Liver (tissue), 9 donors: ENCODE data around the gene SCP2. TPM values are rescaled to one million over a fixed set of nuclear protein-coding genes. Genes with fewer than 3 reads are reported as not detected.

Experiments used
- DNase-seq: peaks from one replicate; pipeline ENCODE4 v3.0.0-alpha.2; 2017; ENCODE audit warnings: low spot score
- H3K27ac ChIP-seq, 2 donors: one replicate each; pipeline ENCODE4 v1.7.0; 2013; ENCODE audit warnings: inconsistent platforms in 2 of 2, low read length in 2 of 2, control low read depth in 1 of 2, low read depth in 1 of 2, mild to moderate bottlenecking in 1 of 2
- H3K27me3 ChIP-seq, 4 donors: one replicate each; pipeline versions ENCODE4 v1.6.1 to v1.7.0; 2013; ENCODE audit warnings: low read length in 3 of 4, inconsistent platforms in 1 of 4, mild to moderate bottlenecking in 1 of 4, moderate library complexity in 1 of 4; ENCODE audit not compliant: control insufficient read depth in 4 of 4, insufficient read depth in 4 of 4
- H3K36me3 ChIP-seq, 4 donors: one replicate each; pipeline versions ENCODE4 v1.6.1 to v1.7.0; 2013; ENCODE audit warnings: low read length in 3 of 4, mild to moderate bottlenecking in 3 of 4, low read depth in 1 of 4, moderate library complexity in 1 of 4; ENCODE audit not compliant: control insufficient read depth in 4 of 4, insufficient read depth in 3 of 4
- H3K4me1 ChIP-seq, 4 donors: one replicate each; pipeline versions ENCODE4 v1.6.1 to v1.7.0; 2013; ENCODE audit warnings: low read length in 3 of 4, mild to moderate bottlenecking in 3 of 4, moderate library complexity in 1 of 4; ENCODE audit not compliant: control insufficient read depth in 4 of 4, insufficient read depth in 4 of 4
- H3K4me3 ChIP-seq, 3 donors: one replicate each; pipeline versions ENCODE4 v1.6.1 to v1.7.0; 2013; ENCODE audit warnings: low read length in 3 of 3, control low read depth in 1 of 3, low read depth in 1 of 3, mild to moderate bottlenecking in 1 of 3
- H3K9ac ChIP-seq, 2 donors: one replicate each; pipeline ENCODE4 v1.7.0; 2013; ENCODE audit warnings: low read length in 2 of 2, mild to moderate bottlenecking in 2 of 2, moderate library complexity in 2 of 2, control low read depth in 1 of 2, low read depth in 1 of 2
- H3K9me3 ChIP-seq, 4 donors: one replicate each; pipeline versions ENCODE4 v1.6.1 to v1.7.0; 2013; ENCODE audit warnings: low read length in 3 of 4; ENCODE audit not compliant: control insufficient read depth in 4 of 4
- ATF3 ChIP-seq: IDR thresholded peaks from 2 replicates; pipeline ENCODE4 v1.6.1; 2016; ENCODE audit warnings: antibody characterized with exemption
- EGR1 ChIP-seq, 2 donors: IDR thresholded peaks; 2 replicates each; pipeline ENCODE4 v1.6.1; 2016 to 2018; ENCODE audit warnings: antibody characterized with exemption in 2 of 2, low read depth in 2 of 2
- FOXA1 ChIP-seq: IDR thresholded peaks from 2 replicates; pipeline ENCODE4 v1.6.1; 2016; ENCODE audit warnings: antibody characterized with exemption
- FOXA2 ChIP-seq: IDR thresholded peaks from 2 replicates; pipeline ENCODE4 v1.6.1; 2016; ENCODE audit warnings: antibody characterized with exemption
- GABPA ChIP-seq, 2 donors: IDR thresholded peaks in 1 of 2; conservative IDR thresholded peaks in 1 of 2; 2 replicates each; pipeline ENCODE4 v1.6.1; 2016; ENCODE audit warnings: antibody characterized with exemption in 2 of 2, mild to moderate bottlenecking in 1 of 2, moderate library complexity in 1 of 2
- HNF4A ChIP-seq, 2 donors: conservative IDR thresholded peaks; 2 replicates each; pipeline ENCODE4 v1.6.1; 2016; ENCODE audit warnings: antibody characterized with exemption in 2 of 2, mild to moderate bottlenecking in 2 of 2
- HNF4G ChIP-seq: IDR thresholded peaks from 2 replicates; pipeline ENCODE4 v1.6.1; 2016; ENCODE audit warnings: antibody characterized with exemption
- JUND ChIP-seq, 2 donors: IDR thresholded peaks; 2 replicates each; pipeline ENCODE4 v1.6.1; 2016; ENCODE audit warnings: antibody characterized with exemption in 2 of 2
- MAX ChIP-seq: IDR thresholded peaks from 2 replicates; pipeline ENCODE4 v1.6.1; 2016; ENCODE audit warnings: antibody characterized with exemption
- NR2F2 ChIP-seq: IDR thresholded peaks from 2 replicates; pipeline ENCODE4 v1.6.1; 2016; ENCODE audit warnings: antibody characterized with exemption
- RAD21 ChIP-seq, 2 donors: IDR thresholded peaks; 2 replicates each; pipeline ENCODE4 v1.6.1; 2016; ENCODE audit warnings: antibody characterized with exemption in 2 of 2, mild to moderate bottlenecking in 2 of 2
- RXRA ChIP-seq, 2 donors: IDR thresholded peaks; 2 replicates each; pipeline ENCODE4 v1.6.1; 2017 to 2018; ENCODE audit warnings: antibody characterized with exemption in 2 of 2, mild to moderate bottlenecking in 1 of 2
- SP1 ChIP-seq: IDR thresholded peaks from 2 replicates; pipeline ENCODE4 v1.6.1; 2018; ENCODE audit warnings: antibody characterized with exemption, mild to moderate bottlenecking
- TAF1 ChIP-seq: conservative IDR thresholded peaks from 2 replicates; pipeline ENCODE4 v1.6.1; 2016; ENCODE audit warnings: antibody characterized with exemption, mild to moderate bottlenecking
- WGBS: extraction: QIAGEN DNeasy Blood & Tissue Kit; methylation state at CpG from one replicate; pipeline ENCODE4 v1.1.7; 2013; 5-methylcytosine and 5-hydroxymethylcytosine counted together
- polyA plus RNA-seq, 2 donors: library from polyadenylated mRNA; stranded (reverse) in 1 of 2; unstranded in 1 of 2; fragments of 200-250 nt in 1 of 2; fragments of >200 nt in 1 of 2; fragmentation: Nextera tagmentation in 1 of 2; extraction: Ambion mirVana in 1 of 2; gene quantifications; one replicate each; pipeline versions ENCODE4 v1.2.1 to v1.2.3, GENCODE V29; 2013 to 2015
- total RNA-seq, 2 donors: library from RNA; depleted of rRNA; stranded (reverse); fragments of >200 nt; gene quantifications; one replicate each; pipeline ENCODE4 v1.2.3, GENCODE V29; 2014
- TF ChIP-seq, protein P1 (sequence below): IDR thresholded peaks from 2 replicates; pipeline ENCODE4 v1.6.1; 2016; ENCODE audit warnings: antibody characterized with exemption
- TF ChIP-seq, protein P2 (sequence below): fragments of 150-350 bp; IDR thresholded peaks from 2 replicates; pipeline ENCODE4 v1.5.1; 2017; ENCODE audit warnings: improper control_type of control experiment, low read depth, low read length; ENCODE audit not compliant: missing input control
- TF ChIP-seq, protein P3 (sequence below): IDR thresholded peaks from 2 replicates; pipeline ENCODE4 v1.6.1; 2016; ENCODE audit warnings: antibody characterized with exemption, mild to moderate bottlenecking
- donor health status: healthy.
- donor health status: healthy.
- donor health status: healthy.
- donor health status: healthy.
- donor health status: healthy.

SCP2 gene
- total and polyA plus RNA-seq, 4 donors = 122 to 811 (median 529) TPM

DNA sequence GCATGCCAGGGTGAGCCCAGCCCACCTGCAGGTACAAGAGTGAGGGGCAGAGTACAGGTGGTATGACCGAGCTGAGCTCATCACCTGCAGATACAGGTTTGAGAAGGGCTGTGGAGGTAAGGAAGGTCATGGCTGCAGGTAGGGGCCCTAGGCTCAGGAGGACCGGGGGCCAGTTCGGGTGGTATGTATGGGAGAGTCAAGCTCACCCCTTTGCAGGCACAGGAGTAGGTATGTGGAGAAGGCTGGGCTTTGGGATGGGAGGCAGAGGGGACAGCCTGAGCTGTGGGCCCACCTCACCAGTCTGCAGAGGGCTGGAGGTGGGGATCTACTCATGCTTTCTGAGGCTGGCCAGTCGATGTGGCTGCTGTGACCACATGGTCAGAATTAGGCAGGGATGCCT lies 152.2 kb downstream of the SCP2 start:
- H3K9ac ChIP-seq = no peak overlapping the region
- 83% methylated on average over 4 of the region's 4 CpGs for WGBS
- TF ChIP-seq MAX (no peak), GABPA (IDR thresholded peaks at IDR 0.05 in 1 of 2, conservative IDR thresholded peaks at IDR 0.05 in 1 of 2) (no peak), FOXA1 (no peak)
- TF ChIP-seq, protein P1, sequence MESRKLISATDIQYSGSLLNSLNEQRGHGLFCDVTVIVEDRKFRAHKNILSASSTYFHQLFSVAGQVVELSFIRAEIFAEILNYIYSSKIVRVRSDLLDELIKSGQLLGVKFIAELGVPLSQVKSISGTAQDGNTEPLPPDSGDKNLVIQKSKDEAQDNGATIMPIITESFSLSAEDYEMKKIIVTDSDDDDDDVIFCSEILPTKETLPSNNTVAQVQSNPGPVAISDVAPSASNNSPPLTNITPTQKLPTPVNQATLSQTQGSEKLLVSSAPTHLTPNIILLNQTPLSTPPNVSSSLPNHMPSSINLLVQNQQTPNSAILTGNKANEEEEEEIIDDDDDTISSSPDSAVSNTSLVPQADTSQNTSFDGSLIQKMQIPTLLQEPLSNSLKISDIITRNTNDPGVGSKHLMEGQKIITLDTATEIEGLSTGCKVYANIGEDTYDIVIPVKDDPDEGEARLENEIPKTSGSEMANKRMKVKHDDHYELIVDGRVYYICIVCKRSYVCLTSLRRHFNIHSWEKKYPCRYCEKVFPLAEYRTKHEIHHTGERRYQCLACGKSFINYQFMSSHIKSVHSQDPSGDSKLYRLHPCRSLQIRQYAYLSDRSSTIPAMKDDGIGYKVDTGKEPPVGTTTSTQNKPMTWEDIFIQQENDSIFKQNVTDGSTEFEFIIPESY = no peak
- H3K36me3 ChIP-seq = no peaks in the 10 kb centered on the region
- H3K27me3 ChIP-seq = no peaks in the 10 kb centered on the region
- H3K4me3 ChIP-seq = no peak overlapping the region
- no peaks in the 10 kb centered on the region for H3K9me3 ChIP-seq
- DNase-seq = no peak
- no peaks in the 10 kb centered on the region for H3K4me1 ChIP-seq
- no peak overlapping the region for H3K27ac ChIP-seq

DNA sequence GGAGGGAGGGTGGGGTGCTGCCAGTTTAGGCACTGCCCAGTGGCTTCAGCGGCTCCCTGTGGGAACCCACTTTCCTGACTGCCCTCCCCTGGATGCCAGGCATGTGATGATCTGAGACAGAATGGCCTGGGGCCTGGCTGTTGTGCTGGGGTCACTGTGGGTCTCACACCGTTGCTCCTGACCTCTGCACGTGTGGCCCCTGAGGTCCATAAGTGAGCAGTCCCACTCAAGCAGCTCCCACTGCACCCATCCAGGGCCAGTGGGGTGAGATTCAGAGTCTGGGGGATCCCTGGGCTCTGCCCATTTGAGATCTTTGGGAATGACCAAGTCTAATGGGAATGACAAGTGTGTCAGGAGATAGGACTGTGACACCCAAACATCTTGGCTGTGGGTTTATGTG lies 153.0 kb downstream of the SCP2 start:
- TF ChIP-seq EGR1 (IDR thresholded peaks at IDR 0.05; ENCODE audit: low read depth in 2 of 2) = no peak
- TF ChIP-seq HNF4A (conservative IDR thresholded peaks at IDR 0.05) = no peak
- TF ChIP-seq TAF1 = no peak
- no peak for TF ChIP-seq GABPA (IDR thresholded peaks at IDR 0.05 in 1 of 2, conservative IDR thresholded peaks at IDR 0.05 in 1 of 2)
- TF ChIP-seq FOXA2 = no peak
- TF ChIP-seq, protein P2, sequence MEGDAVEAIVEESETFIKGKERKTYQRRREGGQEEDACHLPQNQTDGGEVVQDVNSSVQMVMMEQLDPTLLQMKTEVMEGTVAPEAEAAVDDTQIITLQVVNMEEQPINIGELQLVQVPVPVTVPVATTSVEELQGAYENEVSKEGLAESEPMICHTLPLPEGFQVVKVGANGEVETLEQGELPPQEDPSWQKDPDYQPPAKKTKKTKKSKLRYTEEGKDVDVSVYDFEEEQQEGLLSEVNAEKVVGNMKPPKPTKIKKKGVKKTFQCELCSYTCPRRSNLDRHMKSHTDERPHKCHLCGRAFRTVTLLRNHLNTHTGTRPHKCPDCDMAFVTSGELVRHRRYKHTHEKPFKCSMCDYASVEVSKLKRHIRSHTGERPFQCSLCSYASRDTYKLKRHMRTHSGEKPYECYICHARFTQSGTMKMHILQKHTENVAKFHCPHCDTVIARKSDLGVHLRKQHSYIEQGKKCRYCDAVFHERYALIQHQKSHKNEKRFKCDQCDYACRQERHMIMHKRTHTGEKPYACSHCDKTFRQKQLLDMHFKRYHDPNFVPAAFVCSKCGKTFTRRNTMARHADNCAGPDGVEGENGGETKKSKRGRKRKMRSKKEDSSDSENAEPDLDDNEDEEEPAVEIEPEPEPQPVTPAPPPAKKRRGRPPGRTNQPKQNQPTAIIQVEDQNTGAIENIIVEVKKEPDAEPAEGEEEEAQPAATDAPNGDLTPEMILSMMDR = no peak
- TF ChIP-seq SP1 = no peak
- TF ChIP-seq NR2F2 = no peak
- no peak for TF ChIP-seq RAD21 (IDR thresholded peaks at IDR 0.05)
- no peak for TF ChIP-seq HNF4G
- TF ChIP-seq RXRA (IDR thresholded peaks at IDR 0.05) = no peak
- no peak for TF ChIP-seq JUND (IDR thresholded peaks at IDR 0.05)
- TF ChIP-seq, protein P3, sequence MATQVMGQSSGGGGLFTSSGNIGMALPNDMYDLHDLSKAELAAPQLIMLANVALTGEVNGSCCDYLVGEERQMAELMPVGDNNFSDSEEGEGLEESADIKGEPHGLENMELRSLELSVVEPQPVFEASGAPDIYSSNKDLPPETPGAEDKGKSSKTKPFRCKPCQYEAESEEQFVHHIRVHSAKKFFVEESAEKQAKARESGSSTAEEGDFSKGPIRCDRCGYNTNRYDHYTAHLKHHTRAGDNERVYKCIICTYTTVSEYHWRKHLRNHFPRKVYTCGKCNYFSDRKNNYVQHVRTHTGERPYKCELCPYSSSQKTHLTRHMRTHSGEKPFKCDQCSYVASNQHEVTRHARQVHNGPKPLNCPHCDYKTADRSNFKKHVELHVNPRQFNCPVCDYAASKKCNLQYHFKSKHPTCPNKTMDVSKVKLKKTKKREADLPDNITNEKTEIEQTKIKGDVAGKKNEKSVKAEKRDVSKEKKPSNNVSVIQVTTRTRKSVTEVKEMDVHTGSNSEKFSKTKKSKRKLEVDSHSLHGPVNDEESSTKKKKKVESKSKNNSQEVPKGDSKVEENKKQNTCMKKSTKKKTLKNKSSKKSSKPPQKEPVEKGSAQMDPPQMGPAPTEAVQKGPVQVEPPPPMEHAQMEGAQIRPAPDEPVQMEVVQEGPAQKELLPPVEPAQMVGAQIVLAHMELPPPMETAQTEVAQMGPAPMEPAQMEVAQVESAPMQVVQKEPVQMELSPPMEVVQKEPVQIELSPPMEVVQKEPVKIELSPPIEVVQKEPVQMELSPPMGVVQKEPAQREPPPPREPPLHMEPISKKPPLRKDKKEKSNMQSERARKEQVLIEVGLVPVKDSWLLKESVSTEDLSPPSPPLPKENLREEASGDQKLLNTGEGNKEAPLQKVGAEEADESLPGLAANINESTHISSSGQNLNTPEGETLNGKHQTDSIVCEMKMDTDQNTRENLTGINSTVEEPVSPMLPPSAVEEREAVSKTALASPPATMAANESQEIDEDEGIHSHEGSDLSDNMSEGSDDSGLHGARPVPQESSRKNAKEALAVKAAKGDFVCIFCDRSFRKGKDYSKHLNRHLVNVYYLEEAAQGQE = no peak
- TF ChIP-seq ATF3 = no peak
- TF ChIP-seq FOXA1 = no peak
- TF ChIP-seq, protein P1 = no peak
- Histone ChIP-seq H3K27me3 (no peaks in the 10 kb centered on the region), H3K4me1 (no peaks in the 10 kb centered on the region), H3K27ac (no peak overlapping the region), H3K4me3 (no peak overlapping the region), H3K9ac (no peak overlapping the region), H3K9me3 (no peaks in the 10 kb centered on the region), H3K36me3 (no peaks in the 10 kb centered on the region)
- no peak for DNase-seq
- 86% methylated on average over 3 of the region's 3 CpGs for WGBS
